NCI-H1092 (cell line): ENCODE measurements around the gene LRRC8C.
"Not testable (repeated sequence)": the region's sequence is repeated elsewhere in the genome, so short reads cannot be mapped to it uniquely, and the experiment has no call there.

Source experiments
- DNase-seq: peaks from one replicate; lab custom pipeline; 2025; lab: John Stamatoyannopoulos, UW

Gene LRRC8C

GRCh38 chr1:89704014-89704413 lies 71.1 kb downstream of the LRRC8C start:
- DNase-seq = no peak

DNA sequence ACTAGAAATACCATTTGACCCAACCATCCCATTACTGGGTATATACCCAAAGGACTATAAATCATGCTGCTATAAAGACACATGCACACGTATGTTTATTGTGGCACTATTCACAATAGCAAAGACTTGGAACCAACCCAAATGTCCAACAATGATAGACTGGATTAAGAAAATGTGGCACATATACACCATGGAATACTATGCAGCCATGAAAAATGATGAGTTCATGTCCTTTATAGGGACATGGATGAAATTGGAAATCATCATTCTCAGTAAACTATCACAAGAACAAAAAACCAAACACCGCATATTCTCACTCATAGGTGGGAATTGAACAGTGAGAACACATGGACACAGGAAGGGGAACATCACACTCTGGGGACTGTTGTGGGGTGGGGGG lies 72.0 kb downstream of the LRRC8C start:
- not testable (repeated sequence) for DNase-seq

- DNase-seq = no peak
These were observed 73.2 kb downstream of the LRRC8C start for GRCh38 chr1:89705901-89706699.

DNA sequence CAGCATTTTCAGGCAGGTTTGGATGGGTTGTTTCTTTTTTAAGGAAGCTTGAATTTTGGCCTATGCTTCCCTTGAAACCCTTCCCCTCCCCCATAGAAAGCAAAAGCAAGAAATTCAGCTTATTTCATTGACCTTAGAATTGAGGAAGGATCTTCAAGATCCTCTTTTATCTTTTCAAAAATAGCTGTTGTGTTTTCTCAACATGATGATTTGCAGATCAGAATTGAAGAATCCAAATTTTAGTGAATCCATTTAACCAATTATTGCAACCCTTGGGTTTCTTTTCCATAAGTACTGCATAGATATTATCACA lies 73.7 kb downstream of the LRRC8C start:
- no peak for DNase-seq

DNA sequence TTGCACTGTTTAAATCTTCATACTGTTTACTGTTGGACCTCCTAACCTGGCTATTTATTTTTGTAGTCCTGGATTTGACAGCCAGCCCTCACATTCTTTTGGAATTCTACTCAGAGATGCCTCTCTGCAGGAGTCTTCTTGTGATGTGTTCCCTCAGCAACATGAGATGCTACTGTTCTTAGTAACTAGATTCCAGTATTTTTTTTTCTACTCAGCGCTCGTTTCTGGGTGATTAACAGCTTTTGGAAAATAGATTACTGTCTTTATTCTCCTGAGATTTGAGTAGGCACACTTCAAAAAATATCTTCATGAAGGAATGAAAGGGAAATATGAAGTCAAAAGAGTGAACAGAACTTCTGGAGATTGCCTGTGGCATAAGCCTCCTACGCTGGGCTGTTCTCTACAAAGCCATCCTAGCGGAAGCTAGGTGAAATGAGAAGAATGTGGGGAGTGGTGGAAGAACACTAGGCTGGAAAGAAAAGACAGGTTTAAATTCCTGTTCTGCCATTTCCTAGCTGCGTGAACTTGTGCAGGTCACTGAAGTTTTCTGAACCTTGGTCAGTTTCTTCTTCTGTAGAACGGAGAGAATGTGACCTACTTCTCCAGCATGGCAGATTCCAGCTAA lies 75.9 kb downstream of the LRRC8C start:
- DNase-seq = no peak

GRCh38 chr1:89710498-89711139 lies 77.7 kb downstream of the LRRC8C start:
- DNase-seq = no peak

DNA sequence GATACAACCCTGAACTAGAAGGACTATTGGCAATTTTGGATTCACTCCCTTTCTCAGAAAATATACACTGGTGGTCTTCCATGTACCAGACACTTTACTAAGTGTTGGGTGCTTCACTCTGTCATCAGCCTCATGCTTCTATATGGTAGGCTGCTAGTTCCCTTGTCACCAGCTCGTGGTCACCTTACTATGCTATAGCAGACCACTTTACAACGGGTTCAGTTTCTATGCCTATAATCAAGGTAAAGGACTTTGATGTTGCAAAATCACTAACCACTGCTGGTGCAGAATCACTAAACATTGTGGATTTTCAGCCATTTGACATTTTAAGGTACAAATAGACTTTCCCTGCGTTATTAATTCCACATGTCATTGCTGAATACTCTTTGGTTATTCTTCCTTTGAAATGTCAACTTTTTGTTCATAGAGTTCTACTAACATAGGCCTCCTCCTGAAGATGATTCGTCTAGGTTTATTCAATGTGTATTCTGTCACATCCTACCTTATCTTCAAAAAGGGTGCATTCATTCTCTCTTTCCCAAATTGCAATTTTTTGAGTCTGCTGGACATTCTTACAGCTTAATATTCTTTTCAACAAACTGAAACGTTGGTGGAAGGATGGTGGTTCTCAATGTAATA lies 78.3 kb downstream of the LRRC8C start:
- DNase-seq = no peak

- no peak for DNase-seq
These were observed 79.5 kb downstream of the LRRC8C start for GRCh38 chr1:89712420-89712819.

GRCh38 chr1:89715677-89716076 lies 82.8 kb downstream of the LRRC8C start:
- DNase-seq = no peak

GRCh38 chr1:89719502-89720306 lies 86.8 kb downstream of the LRRC8C start:
- no peak for DNase-seq

GRCh38 chr1:89720839-89721238 lies 87.9 kb downstream of the LRRC8C start:
- DNase-seq = no peak

- no peak for DNase-seq
These were observed 88.4 kb downstream of the LRRC8C start for GRCh38 chr1:89721351-89721750.

GRCh38 chr1:89723144-89723543 lies 90.2 kb downstream of the LRRC8C start:
- no peak for DNase-seq

DNA sequence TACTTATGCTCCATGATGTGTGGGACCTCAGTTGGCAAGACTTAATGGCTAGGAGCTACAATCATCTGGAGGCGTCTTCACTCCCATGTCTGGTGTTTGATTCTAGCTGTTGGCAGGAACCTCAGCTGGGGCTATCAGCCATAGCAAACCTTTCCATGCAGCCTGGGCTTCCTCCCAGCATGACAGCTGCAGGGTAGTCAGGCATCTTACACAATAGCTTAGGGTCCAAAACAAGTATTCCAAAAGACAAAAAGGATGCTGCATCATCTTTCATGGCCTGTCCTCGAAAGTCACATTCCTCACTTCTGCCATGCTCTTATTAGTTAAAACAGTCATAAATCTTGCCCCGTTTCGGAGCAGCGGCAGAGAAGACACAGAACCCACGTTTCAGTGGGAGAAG lies 90.9 kb downstream of the LRRC8C start:
- no peak for DNase-seq

- no peak for DNase-seq
These were observed 91.6 kb downstream of the LRRC8C start for GRCh38 chr1:89724369-89725010.

- DNase-seq = no peak
These were observed 92.1 kb downstream of the LRRC8C start for GRCh38 chr1:89725011-89725370.

- DNase-seq = no peak
These were observed 92.7 kb downstream of the LRRC8C start for GRCh38 chr1:89725631-89726030.

DNA sequence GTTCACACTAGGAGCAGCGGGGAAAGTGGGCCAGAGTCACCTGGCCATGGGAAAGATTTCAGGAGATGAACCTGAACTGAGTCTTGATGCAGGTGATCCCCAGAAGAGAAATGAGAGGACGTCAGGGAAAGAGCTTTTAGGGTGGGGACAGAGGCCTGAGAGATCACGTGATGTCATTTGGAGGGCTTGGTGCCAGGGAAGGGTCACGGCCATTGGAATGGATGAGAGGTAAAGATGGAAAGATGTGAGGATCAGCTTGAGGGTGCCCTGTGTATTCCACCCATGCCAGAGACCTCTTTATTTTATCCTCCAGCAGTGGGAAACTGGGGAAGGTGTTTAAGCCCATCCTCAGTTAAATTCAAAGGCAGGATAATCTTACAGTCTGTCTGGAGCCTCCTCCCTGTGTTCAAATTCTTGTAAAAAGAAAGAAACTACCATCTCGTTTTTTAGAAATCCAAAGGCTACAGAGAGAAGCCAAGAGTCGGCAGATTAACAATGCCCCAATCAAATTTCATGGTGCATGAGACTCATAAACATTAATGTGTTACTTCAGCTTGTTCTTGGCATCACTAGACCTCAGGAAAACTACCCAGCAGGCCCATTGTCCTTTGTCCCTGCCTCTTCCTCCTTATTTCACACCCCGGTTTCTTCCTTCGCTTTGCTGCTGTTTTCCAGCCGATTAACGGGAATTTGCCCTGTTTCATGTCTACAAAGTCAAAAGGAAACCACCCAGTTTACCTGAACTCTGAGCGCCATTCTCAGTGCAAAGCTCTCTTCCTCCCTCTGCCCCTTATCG lies 94.8 kb downstream of the LRRC8C start:
- no peak for DNase-seq

- DNase-seq = no peak
These were observed 95.5 kb downstream of the LRRC8C start for GRCh38 chr1:89728381-89728780.

DNA sequence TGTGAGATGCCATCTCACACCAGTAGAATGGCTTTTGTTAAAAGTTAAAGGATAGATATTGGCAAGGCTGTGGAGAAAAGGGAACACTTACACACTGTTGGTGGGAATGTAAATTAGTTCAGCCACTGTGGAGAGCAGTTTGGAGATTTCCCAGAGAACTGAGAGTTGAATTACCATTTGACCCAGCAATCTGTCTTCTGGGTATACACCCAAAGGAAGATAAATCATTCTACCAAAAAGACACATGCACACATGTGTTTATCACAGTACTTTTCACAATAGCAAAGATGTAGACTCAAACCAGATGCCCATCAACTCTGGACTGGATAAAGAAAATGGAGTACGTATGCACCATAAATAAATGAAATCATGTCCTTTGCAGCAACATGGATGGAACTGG lies 99.3 kb downstream of the LRRC8C start:
- no peak for DNase-seq
